Activated naive CD8-positive, alpha-beta T cell treated with anti-CD3 and anti-CD28 coated beads, Interleukin-2, amount 10 ng/mL, durations not matched to agents 7 days and 5 days (primary cell): ENCODE results near the gene SPATA19. TPM values are rescaled to one million over a fixed set of nuclear protein-coding genes. Genes with fewer than 3 reads are reported as not detected.

Source experiments
- ATAC-seq: fragments of 150-1000 bp; cut with Tn5 transposase; one replicate; pipeline ENCODE4 v1.10.0; 2021; ENCODE audit warnings: low read depth, moderate library complexity
- POLR2A ChIA-PET: fragments of 350-600 bp; sonication (Branson Sonifier 250); formaldehyde crosslinking; loops from one replicate; lab custom pipeline; 2021; ENCODE audit warnings: antibody characterized with exemption; lab: Charles Lee
- DNase-seq: peaks from one replicate; pipeline ENCODE4 v3.0.0; 2021
- H3K27ac Mint-ChIP-seq: one replicate; pipeline ENCODE4 v1.8.0; 2022; ENCODE audit warnings: mild to moderate bottlenecking, mixed read lengths
- H3K27me3 Mint-ChIP-seq: one replicate; pipeline ENCODE4 v1.8.0; 2022; ENCODE audit warnings: mild to moderate bottlenecking, moderate library complexity, mixed read lengths
- H3K36me3 Mint-ChIP-seq: one replicate; pipeline ENCODE4 v1.8.0; 2021; ENCODE audit warnings: mild to moderate bottlenecking, mixed read lengths
- H3K4me1 Mint-ChIP-seq: one replicate; pipeline ENCODE4 v1.8.0; 2021; ENCODE audit warnings: mixed read lengths
- H3K4me3 Mint-ChIP-seq: one replicate; pipeline ENCODE4 v1.8.0; 2022; ENCODE audit warnings: mild to moderate bottlenecking, moderate library complexity, mixed read lengths
- H3K9me3 Mint-ChIP-seq: one replicate; pipeline ENCODE4 v1.8.0; 2021; ENCODE audit warnings: mixed read lengths
- total RNA-seq, 2 experiments: library from RNA; stranded (reverse); gene quantifications; one replicate each; pipeline ENCODE4 v1.2.3, GENCODE V29; 2021

The SPATA19 gene, protein sequence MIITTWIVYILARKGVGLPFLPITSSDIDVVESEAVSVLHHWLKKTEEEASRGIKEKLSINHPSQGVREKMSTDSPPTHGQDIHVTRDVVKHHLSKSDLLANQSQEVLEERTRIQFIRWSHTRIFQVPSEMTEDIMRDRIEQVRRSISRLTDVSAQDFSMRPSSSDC
- not detected for total RNA-seq

DNA sequence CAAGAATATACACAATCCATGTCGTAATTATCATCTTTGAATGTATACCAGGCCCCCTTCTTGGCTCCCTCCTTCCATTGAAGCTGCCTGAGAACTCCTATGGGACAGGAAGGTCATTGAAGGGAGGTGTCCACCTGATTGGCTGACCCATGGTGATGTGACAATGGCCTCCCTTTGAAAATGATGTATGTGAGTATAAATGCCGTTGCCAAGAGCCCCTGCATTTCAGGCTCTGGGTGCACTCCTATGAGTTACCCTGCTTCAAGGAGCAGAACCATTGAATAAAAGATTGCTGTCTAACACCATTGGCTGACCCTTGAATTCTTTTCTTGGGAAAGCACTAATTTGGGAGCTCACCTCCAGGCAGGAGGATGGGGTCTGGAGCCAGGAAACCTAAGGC lies at the start of gene SPATA19:
TSS of gene SPATA19 (minus strand) at position 101 of the 400 bp plus-strand sequence. CDS start at position 34, 67 bp downstream.
- Mint-ChIP-seq H3K27me3 (peaks cover 10% of the 10 kb centered on the region), H3K9me3 (no peaks in the 10 kb centered on the region), H3K36me3 (no peaks in the 10 kb centered on the region), H3K4me3 (no peak within 1 kb of the TSS), H3K4me1 (no peaks in the 10 kb centered on the region), H3K27ac (no peak within 1 kb of the TSS)
- POLR2A ChIA-PET: no interaction called here
- no peak for ATAC-seq
- DNase-seq: no peak

DNA sequence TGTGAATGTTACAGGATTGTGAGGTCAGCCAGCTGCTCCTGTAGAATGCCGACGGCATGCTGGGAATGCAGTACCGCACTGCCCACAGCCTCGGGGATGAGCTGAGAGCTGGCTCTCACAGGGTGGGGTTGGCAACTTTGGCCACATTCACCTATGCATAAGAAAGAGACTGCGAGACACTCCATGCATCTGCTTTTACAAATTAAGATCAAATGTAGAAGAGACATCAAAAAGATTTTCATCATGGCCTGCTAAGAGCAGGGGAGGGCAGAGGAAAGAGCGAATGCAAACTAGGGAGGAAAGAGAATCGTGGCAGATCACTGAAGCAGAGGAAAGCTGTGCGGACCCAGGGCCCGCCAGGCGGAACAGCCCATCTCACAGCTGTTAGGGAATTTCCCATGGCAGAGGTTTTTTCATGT lies 49.8 kb upstream of the SPATA19 start:
- H3K9me3 Mint-ChIP-seq: no peaks in the 10 kb centered on the region
- POLR2A ChIA-PET: no interaction called here
- DNase-seq: no peak
- no peak overlapping the region for H3K27ac Mint-ChIP-seq
- H3K27me3 Mint-ChIP-seq: peaks cover 9% of the 10 kb centered on the region
- no peak for ATAC-seq
- peaks cover 4% of the 10 kb centered on the region for H3K4me1 Mint-ChIP-seq
- H3K36me3 Mint-ChIP-seq: peaks cover 13% of the 10 kb centered on the region
- no peak overlapping the region for H3K4me3 Mint-ChIP-seq

DNA sequence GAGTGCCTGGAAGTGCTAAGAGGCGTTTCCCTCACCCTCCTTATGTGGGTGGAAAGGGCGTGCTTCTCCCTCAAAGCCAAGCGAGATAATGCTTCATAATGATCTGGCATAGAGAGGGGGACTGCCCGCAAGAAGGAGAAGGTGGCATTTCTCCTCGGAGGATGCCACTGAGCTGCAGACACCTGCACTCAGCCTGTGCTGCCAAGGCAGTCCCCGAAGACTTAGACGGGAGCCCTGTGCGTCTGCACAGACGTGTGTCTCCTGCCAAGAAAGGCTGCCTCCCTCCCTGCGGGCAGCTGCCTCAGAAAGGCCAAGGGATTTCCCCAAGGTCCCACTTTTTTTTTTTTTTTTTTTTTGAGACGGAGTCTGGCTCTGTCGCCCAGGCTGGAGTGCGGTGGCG lies 48.1 kb upstream of the SPATA19 start:
- Mint-ChIP-seq H3K27me3 (peaks cover 11% of the 10 kb centered on the region), H3K4me1 (no peaks in the 10 kb centered on the region), H3K27ac (no peak overlapping the region), H3K4me3 (no peak overlapping the region), H3K9me3 (no peaks in the 10 kb centered on the region), H3K36me3 (peaks cover 5% of the 10 kb centered on the region)
- no peak for ATAC-seq
- POLR2A ChIA-PET: no interaction called here
- no peak for DNase-seq

DNA sequence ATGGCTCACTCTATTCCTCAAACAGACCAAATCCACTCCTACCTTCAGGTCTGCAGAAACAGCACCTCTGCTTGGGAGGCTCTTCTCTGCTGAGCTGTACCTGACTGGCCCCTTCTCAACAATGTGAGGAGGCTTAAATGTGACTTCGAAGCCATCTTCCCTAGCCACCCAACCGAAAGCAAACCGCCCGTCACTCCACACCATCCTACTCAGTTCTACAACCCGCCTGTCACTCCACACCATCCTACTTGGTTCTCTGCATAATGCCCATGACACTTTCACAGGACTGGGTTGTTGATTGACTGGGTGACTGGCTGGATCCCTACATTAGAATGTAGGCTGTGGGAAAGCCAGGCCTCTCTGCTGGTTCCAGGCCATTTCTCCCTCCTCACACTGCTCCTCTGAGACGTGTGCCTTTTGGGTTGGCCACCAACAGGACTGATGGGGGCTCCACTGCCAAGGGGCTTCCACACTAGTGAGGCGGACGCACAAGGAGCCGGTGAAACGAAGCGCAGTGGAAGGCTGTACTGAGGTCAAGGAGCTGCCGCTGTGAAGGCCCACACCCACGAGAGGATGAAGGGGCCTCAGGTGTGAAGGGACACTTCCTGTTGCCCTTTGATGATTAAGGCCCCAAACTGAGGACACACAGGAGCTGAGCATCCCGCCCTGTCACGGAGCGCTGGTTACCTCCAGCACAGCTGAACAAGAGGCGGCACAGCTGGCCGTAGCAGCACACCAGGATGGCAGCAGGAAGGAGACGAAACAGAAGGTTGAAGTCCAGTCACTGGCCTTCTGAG lies 47.5 kb upstream of the SPATA19 start:
- POLR2A ChIA-PET: no interaction called here
- no peaks in the 10 kb centered on the region for H3K4me1 Mint-ChIP-seq
- no peaks in the 10 kb centered on the region for H3K9me3 Mint-ChIP-seq
- H3K36me3 Mint-ChIP-seq: peaks cover 3% of the 10 kb centered on the region
- no peak for ATAC-seq
- DNase-seq: no peak
- peaks cover 16% of the 10 kb centered on the region for H3K27me3 Mint-ChIP-seq
- H3K4me3 Mint-ChIP-seq: no peak overlapping the region
- no peak overlapping the region for H3K27ac Mint-ChIP-seq

DNA sequence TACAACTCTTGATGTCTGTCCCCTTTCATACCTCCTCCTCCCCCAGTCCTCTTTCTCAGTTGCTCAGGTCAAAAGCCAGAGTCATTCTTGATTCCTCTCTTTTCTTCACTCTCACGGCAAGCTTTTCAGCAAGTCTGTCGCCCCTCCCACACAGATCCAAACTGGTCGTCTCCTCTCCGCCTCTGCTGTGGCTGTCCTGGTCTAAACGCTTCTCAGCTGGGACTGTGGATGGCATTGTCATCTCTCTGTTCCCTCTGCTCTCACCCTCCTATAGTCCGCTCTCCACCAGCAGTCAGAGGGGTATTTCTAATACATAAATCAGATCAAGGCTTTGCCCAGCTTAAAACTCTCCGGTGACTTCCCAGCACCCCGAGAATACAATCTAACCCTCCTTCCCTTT lies 46.8 kb upstream of the SPATA19 start:
- no peak for DNase-seq

DNA sequence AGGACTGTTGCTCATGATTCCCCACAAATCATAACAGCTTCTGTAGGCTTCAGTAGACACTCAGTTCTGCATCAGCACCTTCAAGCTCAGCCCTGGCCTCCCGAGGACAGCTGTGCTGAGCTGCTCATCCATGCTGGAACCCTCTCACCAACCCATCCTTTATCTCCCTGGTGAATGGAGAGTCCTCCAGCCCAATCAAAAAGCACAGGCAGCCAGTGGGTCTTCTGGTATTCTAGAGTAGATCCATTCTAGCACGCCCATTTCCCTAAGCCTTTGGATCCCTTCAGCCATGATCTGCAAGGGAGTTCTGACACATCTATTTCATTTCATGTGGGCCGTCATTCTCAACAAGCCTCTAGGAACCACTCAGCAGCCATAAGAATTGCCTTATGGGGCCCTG lies 44.6 kb upstream of the SPATA19 start:
- Mint-ChIP-seq H3K36me3 (no peaks in the 10 kb centered on the region), H3K4me3 (no peak overlapping the region), H3K9me3 (no peaks in the 10 kb centered on the region), H3K4me1 (no peaks in the 10 kb centered on the region), H3K27ac (no peak overlapping the region), H3K27me3 (peaks cover 28% of the 10 kb centered on the region)
- DNase-seq (no peak), ATAC-seq (no peak)
- POLR2A ChIA-PET: no interaction called here

More for the DNA sequence above, 46.8 kb upstream of the SPATA19 start:
- ATAC-seq: no peak
- H3K27me3 Mint-ChIP-seq: peaks cover 21% of the 10 kb centered on the region
- no peaks in the 10 kb centered on the region for H3K4me1 Mint-ChIP-seq
- POLR2A ChIA-PET: no interaction called here
- no peaks in the 10 kb centered on the region for H3K36me3 Mint-ChIP-seq
- H3K4me3 Mint-ChIP-seq: no peak overlapping the region
- H3K9me3 Mint-ChIP-seq: no peaks in the 10 kb centered on the region
- no peak overlapping the region for H3K27ac Mint-ChIP-seq

DNA sequence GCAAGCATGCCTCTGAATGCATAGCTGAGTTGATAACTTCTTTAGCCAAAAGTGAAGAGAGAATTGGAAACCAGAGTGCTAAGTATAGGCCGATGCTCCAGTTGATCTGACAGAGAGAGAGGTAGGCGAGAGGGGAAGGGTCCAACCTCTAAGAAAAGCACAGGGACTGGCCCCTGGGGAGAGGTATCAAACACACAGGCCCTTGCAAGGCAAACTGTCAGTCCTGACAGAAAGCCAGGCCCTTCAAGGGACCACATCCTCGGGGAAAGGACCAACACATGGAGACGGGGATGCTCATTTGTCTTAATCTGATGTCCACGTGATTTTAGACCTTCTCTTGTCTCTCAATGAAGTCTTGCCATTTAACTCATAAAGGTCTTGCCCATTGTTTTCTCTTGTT lies 43.9 kb upstream of the SPATA19 start:
- no peaks in the 10 kb centered on the region for H3K4me1 Mint-ChIP-seq
- POLR2A ChIA-PET: no interaction called here
- H3K36me3 Mint-ChIP-seq: no peaks in the 10 kb centered on the region
- H3K27me3 Mint-ChIP-seq: peaks cover 33% of the 10 kb centered on the region
- no peak overlapping the region for H3K4me3 Mint-ChIP-seq
- H3K27ac Mint-ChIP-seq: no peak overlapping the region
- H3K9me3 Mint-ChIP-seq: no peaks in the 10 kb centered on the region
- no peak for ATAC-seq
- no peak for DNase-seq

DNA sequence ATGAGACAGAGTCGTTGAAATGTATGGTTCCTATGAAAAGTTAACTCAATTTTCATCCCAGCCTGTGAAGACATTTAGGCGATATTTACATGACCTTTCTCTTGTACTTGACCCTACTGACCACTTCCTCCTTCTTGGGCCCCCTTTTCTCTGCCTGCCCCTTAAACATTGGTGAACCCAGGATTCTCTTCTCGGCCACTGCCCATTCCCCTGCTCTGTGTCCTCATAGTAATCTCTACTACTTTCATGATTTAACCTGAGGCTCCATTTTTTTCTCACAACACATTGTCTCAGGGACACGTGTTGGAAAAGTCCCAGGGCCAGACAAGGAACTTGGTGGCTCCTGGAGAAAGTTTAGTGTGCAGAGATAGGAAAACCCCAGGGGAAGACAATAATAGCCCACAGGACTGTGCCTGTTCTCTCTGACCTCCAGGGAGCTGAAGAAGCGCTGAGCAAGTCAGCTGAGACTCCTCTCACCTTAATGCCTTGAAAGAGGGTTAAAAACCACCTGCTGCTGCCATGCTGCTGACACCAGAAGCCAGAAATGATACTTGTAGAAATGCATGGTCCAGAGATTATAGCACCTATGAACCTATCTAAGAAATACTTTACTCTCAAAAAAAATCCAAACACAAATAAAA lies 42.5 kb upstream of the SPATA19 start:
- POLR2A ChIA-PET: no interaction called here
- DNase-seq (no peak), ATAC-seq (no peak)
- Mint-ChIP-seq H3K36me3 (no peaks in the 10 kb centered on the region), H3K4me3 (no peak overlapping the region), H3K27me3 (peaks cover 43% of the 10 kb centered on the region), H3K4me1 (no peaks in the 10 kb centered on the region), H3K9me3 (peaks cover 5% of the 10 kb centered on the region), H3K27ac (no peak overlapping the region)

DNA sequence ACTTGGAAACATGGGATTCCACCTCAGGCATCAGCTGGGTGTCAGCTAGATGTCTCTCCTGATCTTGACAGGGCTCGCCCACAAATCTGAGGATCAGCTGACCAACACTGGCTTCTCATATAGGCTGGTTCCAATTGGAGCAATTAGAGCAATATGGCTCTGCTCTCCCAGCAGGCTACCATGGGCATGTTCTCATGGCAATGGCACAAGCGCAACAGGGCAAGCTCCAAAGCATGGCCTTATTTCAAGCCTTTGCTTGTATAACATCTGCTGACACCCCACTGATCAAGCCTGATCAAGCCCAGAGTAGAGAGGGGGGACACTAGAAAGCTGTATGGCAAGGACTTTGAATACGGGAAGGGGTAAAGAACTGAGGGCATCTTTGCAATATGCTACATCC lies 40.7 kb upstream of the SPATA19 start:
- Mint-ChIP-seq H3K27ac (no peak overlapping the region), H3K27me3 (peaks cover 45% of the 10 kb centered on the region), H3K4me3 (no peak overlapping the region), H3K9me3 (peaks cover 9% of the 10 kb centered on the region), H3K4me1 (no peaks in the 10 kb centered on the region), H3K36me3 (no peaks in the 10 kb centered on the region)
- ATAC-seq (no peak), DNase-seq (no peak)
- POLR2A ChIA-PET: no interaction called here

DNA sequence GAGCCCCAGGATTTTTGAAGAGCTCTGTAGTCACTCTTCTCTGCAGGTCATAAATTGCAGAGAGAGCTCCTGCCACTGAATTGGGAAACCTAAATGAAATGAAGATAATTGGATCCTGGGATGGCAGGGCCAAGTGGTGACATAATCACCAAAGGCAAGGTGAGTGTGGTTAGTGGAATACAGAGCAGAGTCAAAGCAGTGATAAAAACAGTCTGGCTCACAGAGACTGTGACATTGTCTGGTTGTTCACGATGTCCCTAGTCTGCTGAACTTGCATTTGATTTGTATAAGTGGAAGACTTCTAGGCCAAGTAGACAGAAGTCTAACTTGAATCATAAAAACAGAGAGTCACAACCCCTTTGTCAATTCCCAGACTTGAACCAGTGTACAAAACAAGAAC lies 26.8 kb upstream of the SPATA19 start:
- ATAC-seq (no peak), DNase-seq (no peak)
- POLR2A ChIA-PET: no interaction called here
- Mint-ChIP-seq H3K9me3 (no peaks in the 10 kb centered on the region), H3K27ac (no peak overlapping the region), H3K36me3 (no peaks in the 10 kb centered on the region), H3K4me3 (no peak overlapping the region), H3K4me1 (no peaks in the 10 kb centered on the region), H3K27me3 (peaks cover 17% of the 10 kb centered on the region)

DNA sequence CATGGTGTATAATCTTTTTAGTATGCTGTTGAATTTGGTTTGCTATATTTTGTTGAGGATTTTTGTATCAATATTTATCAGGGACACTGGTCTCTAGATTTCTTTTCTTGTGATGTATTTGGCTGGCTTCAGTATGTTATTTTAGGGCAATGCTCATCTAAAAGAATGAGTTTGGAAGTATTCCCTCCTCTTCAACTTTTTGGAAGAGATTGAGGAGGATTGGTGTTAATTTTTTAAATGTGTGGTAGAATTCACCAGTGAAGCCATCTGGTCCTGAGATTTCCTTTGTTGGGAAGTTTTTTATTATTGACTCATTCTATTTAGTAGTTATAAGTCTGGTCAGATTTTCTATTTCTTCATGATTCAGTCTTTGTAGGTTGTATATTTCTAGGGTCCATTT lies 22.1 kb upstream of the SPATA19 start:
- no peaks in the 10 kb centered on the region for H3K9me3 Mint-ChIP-seq
- no peaks in the 10 kb centered on the region for H3K4me1 Mint-ChIP-seq
- no peak overlapping the region for H3K4me3 Mint-ChIP-seq

DNA sequence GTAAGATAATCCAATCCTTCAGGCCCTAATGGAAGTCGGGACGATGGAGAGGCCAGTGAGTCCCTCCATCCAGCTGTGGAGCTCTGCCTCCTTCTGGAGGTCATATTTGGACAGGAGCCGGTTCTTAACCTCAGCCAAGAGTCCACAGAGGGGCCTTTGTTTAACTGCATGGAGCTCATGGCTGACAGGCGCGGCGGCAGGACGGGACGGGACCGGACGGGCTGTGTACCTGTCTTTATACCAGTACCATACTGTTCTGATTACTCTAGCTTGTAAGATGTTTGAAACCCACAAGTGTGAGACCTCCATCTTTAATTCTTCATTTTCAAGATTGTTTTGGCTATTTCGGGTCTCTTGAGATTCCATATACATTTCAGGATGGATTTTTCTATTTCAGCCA lies 20.2 kb upstream of the SPATA19 start:
- Mint-ChIP-seq H3K36me3 (no peaks in the 10 kb centered on the region), H3K4me3 (no peak overlapping the region), H3K27me3 (peaks cover 24% of the 10 kb centered on the region), H3K9me3 (no peaks in the 10 kb centered on the region), H3K27ac (no peak overlapping the region), H3K4me1 (no peaks in the 10 kb centered on the region)
- DNase-seq (no peak), ATAC-seq (no peak)
- POLR2A ChIA-PET: interaction anchor here (0.7 kb wide), 1 partner anchor 10 kb away, joined by 3 read pairs; no protein-coding TSS in a partner anchor

More for the DNA sequence above, 22.1 kb upstream of the SPATA19 start:
- Mint-ChIP-seq H3K27ac (no peak overlapping the region), H3K27me3 (peaks cover 17% of the 10 kb centered on the region), H3K36me3 (no peaks in the 10 kb centered on the region)
- POLR2A ChIA-PET: no interaction called here
- no peak for DNase-seq
- no peak for ATAC-seq

DNA sequence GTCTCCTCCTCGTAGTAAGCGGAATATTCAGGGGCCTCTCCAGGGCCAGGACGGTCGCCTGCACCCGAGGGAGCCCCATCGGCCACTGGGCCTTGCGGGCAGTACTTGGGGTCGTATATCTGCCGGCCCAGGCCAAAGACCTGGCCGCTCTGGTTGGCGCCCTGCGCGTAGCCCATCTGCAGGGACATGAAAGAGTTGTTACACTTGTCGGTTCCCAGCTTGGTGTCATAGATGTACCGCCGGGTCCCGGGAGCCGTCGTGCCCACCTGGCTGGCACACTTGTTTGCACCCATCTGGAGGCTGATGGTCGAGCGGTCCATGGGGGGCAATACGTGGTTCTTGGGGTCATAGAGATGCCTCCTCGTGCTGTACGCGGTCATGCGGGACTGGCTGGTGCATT lies 19.4 kb upstream of the SPATA19 start:
- no peak overlapping the region for H3K27ac Mint-ChIP-seq
- no peak overlapping the region for H3K4me3 Mint-ChIP-seq
- H3K36me3 Mint-ChIP-seq: no peaks in the 10 kb centered on the region
- peaks cover 20% of the 10 kb centered on the region for H3K27me3 Mint-ChIP-seq
- no peaks in the 10 kb centered on the region for H3K4me1 Mint-ChIP-seq
- POLR2A ChIA-PET: no interaction called here
- DNase-seq: no peak
- ATAC-seq: no peak
- H3K9me3 Mint-ChIP-seq: no peaks in the 10 kb centered on the region

DNA sequence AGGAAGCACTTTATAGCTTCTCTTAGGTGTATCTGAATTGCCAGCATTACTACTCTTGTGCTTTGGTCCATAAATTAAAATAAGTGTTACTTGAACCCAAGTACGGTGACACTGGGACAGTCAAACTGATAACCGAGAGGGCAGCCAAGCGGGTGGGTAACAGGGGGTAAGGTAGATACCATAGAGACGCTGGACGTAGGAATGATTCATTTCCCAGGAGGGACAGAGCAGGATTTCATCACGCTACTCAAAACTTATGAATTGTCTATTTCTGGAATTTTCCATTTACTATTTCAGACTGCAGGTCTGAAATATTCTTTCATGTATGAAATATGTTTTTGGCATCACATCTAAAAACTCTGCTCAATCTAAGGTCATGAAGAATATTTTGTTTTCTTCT lies 14.8 kb upstream of the SPATA19 start:
- DNase-seq (no peak), ATAC-seq (no peak)
- Mint-ChIP-seq H3K27ac (no peak overlapping the region), H3K9me3 (no peaks in the 10 kb centered on the region), H3K27me3 (peaks cover 34% of the 10 kb centered on the region), H3K36me3 (no peaks in the 10 kb centered on the region), H3K4me1 (no peaks in the 10 kb centered on the region), H3K4me3 (no peak overlapping the region)
- POLR2A ChIA-PET: no interaction called here
